Endodermal cell (in vitro differentiated cells): ENCODE data around the gene SLC28A1. TPM values are rescaled to one million over a fixed set of nuclear protein-coding genes. Genes with fewer than 3 reads are reported as not detected.

Experiments
- DNase-seq: peaks from one replicate; pipeline ENCODE4 v3.0.0-alpha.2; 2017
- H3K27ac ChIP-seq: 2 replicates; pipeline ENCODE4 v1.5.1; 2013; ENCODE audit warnings: mild to moderate bottlenecking, low read depth, low read length, moderate library complexity
- H3K27me3 ChIP-seq: 2 replicates; pipeline ENCODE4 v1.6.1; 2013; ENCODE audit warnings: mild to moderate bottlenecking, low read length, moderate library complexity; ENCODE audit not compliant: insufficient read depth, control insufficient read depth, poor library complexity, severe bottlenecking
- H3K36me3 ChIP-seq: 2 replicates; pipeline ENCODE4 v1.7.0; 2013; ENCODE audit warnings: mild to moderate bottlenecking, low read length, moderate library complexity; ENCODE audit not compliant: control insufficient read depth, insufficient read depth
- H3K4me1 ChIP-seq: one replicate; pipeline ENCODE4 v1.7.0; 2013; ENCODE audit warnings: low read length; ENCODE audit not compliant: control insufficient read depth, insufficient read depth
- H3K4me3 ChIP-seq: 2 replicates; pipeline ENCODE4 v1.5.1; 2013; ENCODE audit warnings: mild to moderate bottlenecking, low read length, moderate library complexity
- H3K9ac ChIP-seq: 2 replicates; pipeline ENCODE4 v1.6.1; 2013; ENCODE audit warnings: mild to moderate bottlenecking, low read length, moderate library complexity; ENCODE audit not compliant: poor library complexity, severe bottlenecking; ENCODE audit errors: extremely low read depth
- H3K9me3 ChIP-seq: 2 replicates; pipeline ENCODE4 v1.6.1; 2013; ENCODE audit warnings: mild to moderate bottlenecking, low read length, moderate library complexity; ENCODE audit not compliant: control insufficient read depth
- H3K27ac Mint-ChIP-seq: 2 replicates; pipeline ENCODE4 v1.8.0; 2020; ENCODE audit warnings: mixed read lengths
- H3K27me3 Mint-ChIP-seq: 2 replicates; pipeline ENCODE4 v1.8.0; 2021; ENCODE audit warnings: mild to moderate bottlenecking, mixed read lengths; ENCODE audit not compliant: insufficient read depth
- H3K36me3 Mint-ChIP-seq: 2 replicates; pipeline ENCODE4 v1.8.0; 2020; ENCODE audit warnings: low read depth, mixed read lengths
- H3K4me1 Mint-ChIP-seq: 2 replicates; pipeline ENCODE4 v1.8.0; 2020; ENCODE audit warnings: mixed read lengths
- H3K4me3 Mint-ChIP-seq: 2 replicates; pipeline ENCODE4 v1.8.0; 2020; ENCODE audit warnings: mild to moderate bottlenecking, moderate library complexity, mixed read lengths
- H3K9me3 Mint-ChIP-seq: 2 replicates; pipeline ENCODE4 v1.8.0; 2020; ENCODE audit warnings: mild to moderate bottlenecking, mixed read lengths
- WGBS, 2 experiments: methylation state at CpG; one replicate each; pipeline versions ENCODE4 v1.1.5 to v1.1.7; 2013; ENCODE audit warnings: missing lambda C conversion rate in 2 of 2, mixed read lengths in 1 of 2; ENCODE audit not compliant: insufficient coverage in 1 of 2, insufficient read length in 1 of 2; 5-methylcytosine and 5-hydroxymethylcytosine counted together
- total RNA-seq, 2 donors: library from RNA; stranded (reverse); fragmentation: NEBNext Ultra II Directional in 1 of 2; extraction: Animal tissue kit (Norgen Biotek cat#: 25700) in 1 of 2; gene quantifications; 2 replicates in 1 of 2; 3 replicates in 1 of 2; pipeline ENCODE4 v1.2.1, GENCODE V29; 2021
- TF ChIP-seq, protein P1 (sequence below): fragments of 200-600 bp; sonication (generic); conservative IDR thresholded peaks from 2 replicates; pipeline ENCODE4 v1.5.0; 2021; ENCODE audit warnings: antibody characterized with exemption, mild to moderate bottlenecking

The SLC28A1 gene
- total RNA-seq, 2 donors from 2014 or later: not detected

DNA sequence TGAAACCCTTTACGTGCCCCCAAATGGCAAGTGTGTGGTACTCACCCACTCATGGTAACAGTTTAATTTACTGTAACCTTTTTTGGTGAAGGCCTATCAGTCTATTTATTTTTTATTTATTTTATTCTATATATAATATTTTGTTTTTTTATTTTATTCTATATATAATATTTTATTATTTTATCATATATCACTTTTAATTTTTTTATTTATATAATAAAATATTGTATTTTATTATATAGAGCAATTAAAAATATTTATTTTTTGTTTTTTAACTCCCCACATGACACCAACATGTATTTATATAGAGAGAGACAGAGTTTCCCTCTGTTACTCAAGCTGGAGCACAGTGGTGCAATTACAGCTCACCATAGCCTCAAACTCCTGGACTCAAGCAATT is 41.4 kb downstream of the SLC28A1 start:
- Histone ChIP-seq H3K27me3 (no peaks in the 10 kb centered on the region), H3K9ac (no peak overlapping the region), H3K4me3 (no peak overlapping the region), H3K9me3 (no peaks in the 10 kb centered on the region), H3K27ac (no peak overlapping the region), H3K4me1 (peaks cover 2% of the 10 kb centered on the region), H3K36me3 (no peaks in the 10 kb centered on the region)
- peaks cover 3% of the 10 kb centered on the region for H3K4me1 Mint-ChIP-seq
- no peak for DNase-seq
- H3K27ac Mint-ChIP-seq: no peak overlapping the region
- no peaks in the 10 kb centered on the region for H3K27me3 Mint-ChIP-seq
- no peaks in the 10 kb centered on the region for H3K9me3 Mint-ChIP-seq
- TF ChIP-seq, protein P1, sequence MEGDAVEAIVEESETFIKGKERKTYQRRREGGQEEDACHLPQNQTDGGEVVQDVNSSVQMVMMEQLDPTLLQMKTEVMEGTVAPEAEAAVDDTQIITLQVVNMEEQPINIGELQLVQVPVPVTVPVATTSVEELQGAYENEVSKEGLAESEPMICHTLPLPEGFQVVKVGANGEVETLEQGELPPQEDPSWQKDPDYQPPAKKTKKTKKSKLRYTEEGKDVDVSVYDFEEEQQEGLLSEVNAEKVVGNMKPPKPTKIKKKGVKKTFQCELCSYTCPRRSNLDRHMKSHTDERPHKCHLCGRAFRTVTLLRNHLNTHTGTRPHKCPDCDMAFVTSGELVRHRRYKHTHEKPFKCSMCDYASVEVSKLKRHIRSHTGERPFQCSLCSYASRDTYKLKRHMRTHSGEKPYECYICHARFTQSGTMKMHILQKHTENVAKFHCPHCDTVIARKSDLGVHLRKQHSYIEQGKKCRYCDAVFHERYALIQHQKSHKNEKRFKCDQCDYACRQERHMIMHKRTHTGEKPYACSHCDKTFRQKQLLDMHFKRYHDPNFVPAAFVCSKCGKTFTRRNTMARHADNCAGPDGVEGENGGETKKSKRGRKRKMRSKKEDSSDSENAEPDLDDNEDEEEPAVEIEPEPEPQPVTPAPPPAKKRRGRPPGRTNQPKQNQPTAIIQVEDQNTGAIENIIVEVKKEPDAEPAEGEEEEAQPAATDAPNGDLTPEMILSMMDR: no peak
- 100% methylated on average over 1 of the region's 1 CpG for WGBS, 2 experiments
- H3K4me3 Mint-ChIP-seq: no peak overlapping the region
- no peaks in the 10 kb centered on the region for H3K36me3 Mint-ChIP-seq

- Histone ChIP-seq H3K4me1 (peaks cover 2% of the 10 kb centered on the region), H3K4me3 (no peak overlapping the region), H3K36me3 (no peaks in the 10 kb centered on the region), H3K9me3 (no peaks in the 10 kb centered on the region), H3K27me3 (no peaks in the 10 kb centered on the region), H3K9ac (no peak overlapping the region), H3K27ac (no peak overlapping the region)
- no peaks in the 10 kb centered on the region for H3K27me3 Mint-ChIP-seq
- no peaks in the 10 kb centered on the region for H3K9me3 Mint-ChIP-seq
- H3K4me3 Mint-ChIP-seq: no peak overlapping the region
- 89 to 95% methylated on average over 2 of the region's 3 CpGs for WGBS, 2 experiments
- TF ChIP-seq, protein P1: no peak
- no peak overlapping the region for H3K27ac Mint-ChIP-seq
- no peak for DNase-seq
- H3K36me3 Mint-ChIP-seq: no peaks in the 10 kb centered on the region
- H3K4me1 Mint-ChIP-seq: peaks cover 3% of the 10 kb centered on the region
Measured at GRCh38 chr15:84926491-84927230, 42.2 kb downstream of the SLC28A1 start.

GRCh38 chr15:84928843-84929168 is 44.3 kb downstream of the SLC28A1 start:
- Mint-ChIP-seq H3K4me3 (no peak overlapping the region), H3K4me1 (peaks cover 3% of the 10 kb centered on the region), H3K27me3 (peaks cover 3% of the 10 kb centered on the region), H3K9me3 (no peaks in the 10 kb centered on the region), H3K27ac (no peak overlapping the region), H3K36me3 (no peaks in the 10 kb centered on the region)
- peaks cover 2% of the 10 kb centered on the region for H3K4me1 ChIP-seq
- H3K9me3 ChIP-seq: no peaks in the 10 kb centered on the region
- TF ChIP-seq, protein P1: no peak
- no peak overlapping the region for H3K9ac ChIP-seq
- 77 to 94% methylated on average over 5 to 6 of the region's 6 CpGs for WGBS, 2 experiments
- H3K27ac ChIP-seq: no peak overlapping the region
- no peak for DNase-seq
- no peaks in the 10 kb centered on the region for H3K36me3 ChIP-seq
- no peak overlapping the region for H3K4me3 ChIP-seq
- no peaks in the 10 kb centered on the region for H3K27me3 ChIP-seq
